Measurements from ENCODE around the gene YKT6. TPM values are rescaled to one million over a fixed set of nuclear protein-coding genes. Genes with fewer than 3 reads are reported as not detected.

YKT6 gene
- total and polyA plus RNA-seq, 2 donors (not counting 3 experiments of a cell fraction or from before 2014, with no cell fraction given): 117 to 120 TPM

GRCh38 chr7:44232901-44233715 lies 32.3 kb downstream of the YKT6 start:
- CTCF ChIA-PET: no interaction called here
- Histone ChIP-seq H3K4me1 (ENCODE audit: control insufficient read depth, extremely low read depth, insufficient read depth, low read length) (no peaks in the 10 kb centered on the region), H3K9me3 (replicated peaks; ENCODE audit: control insufficient read depth, insufficient read depth, low read length) (no peaks in the 10 kb centered on the region), H3K9ac (replicated peaks; ENCODE audit: extremely low read depth, insufficient read depth, low read length) (no peak overlapping the region), H3K79me2 (ENCODE audit: control insufficient read depth, insufficient read depth, low read length) (no peaks in the 10 kb centered on the region), H3K27me3 (ENCODE audit: control insufficient read depth in 2 of 2, insufficient read depth in 2 of 2, low read length in 2 of 2) (no peaks in the 10 kb centered on the region), H3K4me3 (replicated peaks in 1 of 3; ENCODE audit: insufficient read depth in 1 of 3, low read depth in 1 of 3, low read length in 3 of 3) (no peak overlapping the region), H3K9me1 (replicated peaks; ENCODE audit: control insufficient read depth, extremely low read depth, insufficient read depth, low read length) (no peaks in the 10 kb centered on the region), H4K20me1 (replicated peaks; ENCODE audit: control insufficient read depth, extremely low read depth, insufficient read depth, low read length) (no peaks in the 10 kb centered on the region), H3K27ac (ENCODE audit: insufficient read depth, low read depth, low read length) (no peak overlapping the region), H3K4me2 (ENCODE audit: insufficient read depth, low read length) (no peak overlapping the region), H3K36me3 (ENCODE audit: control insufficient read depth in 2 of 2, extremely low read depth in 1 of 2, insufficient read depth in 2 of 2, low read length in 2 of 2) (no peaks in the 10 kb centered on the region), H2AFZ (ENCODE audit: low read depth, low read length) (no peak overlapping the region)
- FAIRE-seq (no peak), DNase-seq (ENCODE audit: low read depth, low spot score) (no peak)
- no peak for TF ChIP-seq POLR2A (IDR thresholded peaks at IDR 0.05; ENCODE audit: low read depth, low read length)
- TF ChIP-seq MYC (IDR thresholded peaks at IDR 0.05; ENCODE audit: low read depth, low read length): no peak
- TF ChIP-seq JUN (IDR thresholded peaks at IDR 0.05; ENCODE audit: borderline replicate concordance, insufficient read depth, insufficient read length, low read depth): no peak
- intact Hi-C loops (cut with micrococcal nuclease): no loop called here
- dilution Hi-C loops (cut with MboI; ENCODE audit: extremely low pct_ligation_motif_present, low sequenced_read_pairs): no loop called here
- no TSS peak for BruUV-seq (replicated peaks)
- POLR2A ChIA-PET: no interaction called here

GRCh38 chr7:44235066-44235465 lies 34.3 kb downstream of the YKT6 start:
- no peaks in the 10 kb centered on the region for H3K9me1 ChIP-seq (replicated peaks; ENCODE audit: control insufficient read depth, extremely low read depth, insufficient read depth, low read length)
- H3K79me2 ChIP-seq (ENCODE audit: control insufficient read depth, insufficient read depth, low read length): no peaks in the 10 kb centered on the region
- no peaks in the 10 kb centered on the region for H3K4me1 ChIP-seq (ENCODE audit: control insufficient read depth, extremely low read depth, insufficient read depth, low read length)
- H3K9me3 ChIP-seq (replicated peaks; ENCODE audit: control insufficient read depth, insufficient read depth, low read length): no peaks in the 10 kb centered on the region
- ChIA-PET CTCF (interaction anchor here (1.1 to 1.6 kb wide), 2 partner anchors 16 to 86 kb away, joined by 3 read pairs; no protein-coding TSS in a partner anchor), POLR2A (no interaction called here)
- intact Hi-C loops (cut with micrococcal nuclease) (no loop called here), dilution Hi-C loops (cut with MboI; ENCODE audit: extremely low pct_ligation_motif_present, low sequenced_read_pairs) (no loop called here)
- BruUV-seq (replicated peaks): no TSS peak
- H3K36me3 ChIP-seq (ENCODE audit: control insufficient read depth in 2 of 2, extremely low read depth in 1 of 2, insufficient read depth in 2 of 2, low read length in 2 of 2): no peaks in the 10 kb centered on the region
- H3K4me3 ChIP-seq (replicated peaks in 1 of 3; ENCODE audit: insufficient read depth in 1 of 3, low read depth in 1 of 3, low read length in 3 of 3): no peak overlapping the region
- H3K4me2 ChIP-seq (ENCODE audit: insufficient read depth, low read length): no peak overlapping the region
- H4K20me1 ChIP-seq (replicated peaks; ENCODE audit: control insufficient read depth, extremely low read depth, insufficient read depth, low read length): no peaks in the 10 kb centered on the region
- H3K9ac ChIP-seq (replicated peaks; ENCODE audit: extremely low read depth, insufficient read depth, low read length): no peak overlapping the region
- no peaks in the 10 kb centered on the region for H3K27me3 ChIP-seq (ENCODE audit: control insufficient read depth in 2 of 2, insufficient read depth in 2 of 2, low read length in 2 of 2)
- FAIRE-seq (no peak), DNase-seq (ENCODE audit: low read depth, low spot score) (no peak)
- TF ChIP-seq MAX (IDR thresholded peaks at IDR 0.05; ENCODE audit: insufficient read depth, insufficient read length) (no peak), EZH2 (IDR thresholded peaks at IDR 0.05; ENCODE audit: borderline replicate concordance, low read depth, low read length, severe bottlenecking) (no peak), FOS (IDR thresholded peaks at IDR 0.05; ENCODE audit: borderline replicate concordance, insufficient read depth, low read length) (no peak), JUN (IDR thresholded peaks at IDR 0.05; ENCODE audit: borderline replicate concordance, insufficient read depth, insufficient read length, low read depth) (no peak), POLR2AphosphoS5 (IDR thresholded peaks at IDR 0.05; ENCODE audit: insufficient read depth, low read depth, low read length) (no peak), POLR2A (IDR thresholded peaks at IDR 0.05; ENCODE audit: low read depth, low read length) (no peak), GATA2 (IDR thresholded peaks at IDR 0.05; ENCODE audit: insufficient read depth, insufficient read length, low read depth, low read length) (no peak), CTCF (IDR thresholded peaks at IDR 0.05; ENCODE audit: extremely low read depth in 1 of 2, insufficient read depth in 1 of 2, low read depth in 1 of 2, low read length in 2 of 2) (no peak), MYC (IDR thresholded peaks at IDR 0.05; ENCODE audit: low read depth, low read length) (no peak)
- H3K27ac ChIP-seq (ENCODE audit: insufficient read depth, low read depth, low read length): no peak overlapping the region
- no peak overlapping the region for H2AFZ ChIP-seq (ENCODE audit: low read depth, low read length)

Data from endothelial cell of umbilical vein (primary cell).